Measurements from ENCODE around the gene HOMER2. TPM values are rescaled to one million over a fixed set of nuclear protein-coding genes. Genes with fewer than 3 reads are reported as not detected.

Gene HOMER2
- total RNA-seq, 1 donor from 2014 or later = 22.0 TPM

GRCh38 chr15:82931221-82931620, 21.3 kb downstream of the HOMER2 start:
- intact Hi-C loops (cut with DNase I) = no loop called here
- no peak overlapping the region for H3K4me3 ChIP-seq
- no peak for DNase-seq (ENCODE audit: low spot score in 2 of 2)
- no peaks in the 10 kb centered on the region for H3K27me3 ChIP-seq
- no peaks in the 10 kb centered on the region for H3K9me3 ChIP-seq
- no peaks in the 10 kb centered on the region for H3K4me1 ChIP-seq
- H3K27ac ChIP-seq = no peak overlapping the region
- H3K36me3 ChIP-seq = no peaks in the 10 kb centered on the region
- no peak for TF ChIP-seq CTCF (IDR thresholded peaks at IDR 0.05)

GRCh38 chr15:82930461-82930860, 22.1 kb downstream of the HOMER2 start:
- Histone ChIP-seq H3K27me3 (no peaks in the 10 kb centered on the region), H3K36me3 (no peaks in the 10 kb centered on the region), H3K27ac (no peak overlapping the region), H3K4me1 (no peaks in the 10 kb centered on the region), H3K4me3 (no peak overlapping the region), H3K9me3 (no peaks in the 10 kb centered on the region)
- DNase-seq (ENCODE audit: low spot score in 2 of 2) = no peak
- no peak for TF ChIP-seq CTCF (IDR thresholded peaks at IDR 0.05)
- intact Hi-C loops (cut with DNase I) = no loop called here

GRCh38 chr15:82928711-82929110, 23.8 kb downstream of the HOMER2 start:
- no peaks in the 10 kb centered on the region for H3K4me1 ChIP-seq
- no peak overlapping the region for H3K27ac ChIP-seq
- TF ChIP-seq CTCF (IDR thresholded peaks at IDR 0.05) = no peak
- no peak overlapping the region for H3K4me3 ChIP-seq
- no peaks in the 10 kb centered on the region for H3K9me3 ChIP-seq
- intact Hi-C loops (cut with DNase I) = no loop called here
- DNase-seq (ENCODE audit: low spot score in 2 of 2) = no peak
- no peaks in the 10 kb centered on the region for H3K36me3 ChIP-seq
- no peaks in the 10 kb centered on the region for H3K27me3 ChIP-seq

GRCh38 chr15:82923744-82924143, 28.8 kb downstream of the HOMER2 start:
- intact Hi-C loops (cut with DNase I) = no loop called here
- H3K4me3 ChIP-seq = no peak overlapping the region
- TF ChIP-seq CTCF (IDR thresholded peaks at IDR 0.05) = no peak
- H3K27me3 ChIP-seq = no peaks in the 10 kb centered on the region
- no peak overlapping the region for H3K27ac ChIP-seq
- DNase-seq (ENCODE audit: low spot score in 2 of 2) = no peak
- H3K9me3 ChIP-seq = no peaks in the 10 kb centered on the region
- no peaks in the 10 kb centered on the region for H3K36me3 ChIP-seq
- no peaks in the 10 kb centered on the region for H3K4me1 ChIP-seq

GRCh38 chr15:82922737-82923136, 29.8 kb downstream of the HOMER2 start:
- TF ChIP-seq CTCF (IDR thresholded peaks at IDR 0.05) = no peak
- Histone ChIP-seq H3K9me3 (no peaks in the 10 kb centered on the region), H3K36me3 (no peaks in the 10 kb centered on the region), H3K27ac (no peak overlapping the region), H3K4me3 (no peak overlapping the region), H3K4me1 (no peaks in the 10 kb centered on the region), H3K27me3 (no peaks in the 10 kb centered on the region)
- intact Hi-C loops (cut with DNase I) = no loop called here
- DNase-seq (ENCODE audit: low spot score in 2 of 2) = no peak

- intact Hi-C loops (cut with DNase I) = no loop called here
- Histone ChIP-seq H3K4me3 (no peak overlapping the region), H3K4me1 (no peaks in the 10 kb centered on the region), H3K27ac (no peak overlapping the region), H3K27me3 (no peaks in the 10 kb centered on the region), H3K36me3 (no peaks in the 10 kb centered on the region), H3K9me3 (no peaks in the 10 kb centered on the region)
- TF ChIP-seq CTCF (IDR thresholded peaks at IDR 0.05) = no peak
- no peak for DNase-seq (ENCODE audit: low spot score in 2 of 2)
These were observed 30.6 kb downstream of the HOMER2 start for GRCh38 chr15:82921939-82922338.
